CD4-positive, alpha-beta T cell treated with Interleukin-12 subunit alpha and Interleukin-12 subunit beta, for 1 hour (primary cell): ENCODE results near the gene ADAM12.

ENCODE experiments used
- DNase-seq: peaks from one replicate; pipeline ENCODE4 v3.0.0-alpha.2; 2020

ADAM12 gene

GRCh38 chr10:126133906-126134656 lies 254.2 kb downstream of the ADAM12 start:
- no peak for DNase-seq

- no peak for DNase-seq
Observed at GRCh38 chr10:126133082-126133620, 255.1 kb downstream of the ADAM12 start.

GRCh38 chr10:126131341-126131740 lies 256.9 kb downstream of the ADAM12 start:
- no peak for DNase-seq

GRCh38 chr10:126130271-126130710 lies 258.0 kb downstream of the ADAM12 start:
- no peak for DNase-seq

- no peak for DNase-seq
Observed at GRCh38 chr10:126129026-126129425, 259.3 kb downstream of the ADAM12 start.

GRCh38 chr10:126128581-126128980 lies 259.7 kb downstream of the ADAM12 start:
- DNase-seq = no peak

- DNase-seq = no peak
Observed at GRCh38 chr10:126127481-126128029, 260.7 kb downstream of the ADAM12 start.

GRCh38 chr10:126126866-126127265 lies 261.4 kb downstream of the ADAM12 start:
- no peak for DNase-seq

GRCh38 chr10:126126023-126126422 lies 262.3 kb downstream of the ADAM12 start:
- no peak for DNase-seq

- no peak for DNase-seq
Observed at GRCh38 chr10:126124668-126125349, 263.5 kb downstream of the ADAM12 start.

- no peak for DNase-seq
Observed at GRCh38 chr10:126124046-126124445, 264.2 kb downstream of the ADAM12 start.

GRCh38 chr10:126123466-126123865 lies 264.8 kb downstream of the ADAM12 start:
- DNase-seq = no peak

- no peak for DNase-seq
Observed at GRCh38 chr10:126122881-126123280, 265.4 kb downstream of the ADAM12 start.

- no peak for DNase-seq
Observed at GRCh38 chr10:126119599-126119998, 268.7 kb downstream of the ADAM12 start.

GRCh38 chr10:126118476-126118875 lies 269.8 kb downstream of the ADAM12 start:
- DNase-seq = no peak

GRCh38 chr10:126117196-126117595 lies 271.1 kb downstream of the ADAM12 start:
- no peak for DNase-seq

- no peak for DNase-seq
Observed at GRCh38 chr10:126115886-126116285, 272.4 kb downstream of the ADAM12 start.

GRCh38 chr10:126114884-126115555 lies 273.3 kb downstream of the ADAM12 start:
- DNase-seq = no peak

GRCh38 chr10:126111516-126111915 lies 276.8 kb downstream of the ADAM12 start:
- DNase-seq = no peak

GRCh38 chr10:126110489-126111180 lies 277.6 kb downstream of the ADAM12 start:
- DNase-seq = no peak

GRCh38 chr10:126109893-126110292 lies 278.4 kb downstream of the ADAM12 start:
- DNase-seq = no peak

- DNase-seq = no peak
Observed at GRCh38 chr10:126108693-126109092, 279.6 kb downstream of the ADAM12 start.

GRCh38 chr10:126104767-126105166 lies 283.5 kb downstream of the ADAM12 start:
- DNase-seq = no peak
